Measurements from ENCODE around the gene LINC00305. TPM values are rescaled to one million over a fixed set of nuclear protein-coding genes. Genes with fewer than 3 reads are reported as not detected.
A peak's percentile ranks its signal among the peaks of the same experiment; 100 is the strongest.

The LINC00305 gene
- polyA plus RNA-seq, 6 donors from 2014 or later, result not detected

GRCh38 chr18:64044616-64045015 is 104.3 kb downstream of the LINC00305 start:
- Mint-ChIP-seq H3K27me3 (peaks cover 0 to 15% (median 5%) of the 10 kb centered on the region in 3 donors), H3K4me1 (no peaks in the 10 kb centered on the region)

GRCh38 chr18:64042728-64043358 is 106.0 kb downstream of the LINC00305 start:
- H3K4me3 Mint-ChIP-seq, result no peak overlapping the region
- DNase-seq (no peak), ATAC-seq (ENCODE audit: low read depth in 2 of 2) (no peak)
- H3K9me3 Mint-ChIP-seq, result peaks cover 0 to 13% (median 4%) of the 10 kb centered on the region in 7 donors
- H3K4me1 Mint-ChIP-seq, result no peaks in the 10 kb centered on the region
- H3K27me3 Mint-ChIP-seq, result peaks cover 0 to 15% (median 5%) of the 10 kb centered on the region in 3 donors
- no peaks in the 10 kb centered on the region for H3K36me3 Mint-ChIP-seq
- no peak overlapping the region for H3K27ac Mint-ChIP-seq

More at GRCh38 chr18:64044616-64045015, 104.3 kb downstream of the LINC00305 start:
- ATAC-seq (ENCODE audit: low read depth in 2 of 2) (no peak), DNase-seq (no peak)
- Mint-ChIP-seq H3K36me3 (no peaks in the 10 kb centered on the region), H3K4me3 (no peak overlapping the region), H3K9me3 (peaks cover 0 to 13% (median 4%) of the 10 kb centered on the region in 7 donors), H3K27ac (peak overlapping the region in 1 of 6 donors; percentile 13)

GRCh38 chr18:64037812-64038414 is 111.0 kb downstream of the LINC00305 start:
- H3K4me3 Mint-ChIP-seq, result no peak overlapping the region
- DNase-seq, result peak; percentile 38
- H3K4me1 Mint-ChIP-seq, result no peaks in the 10 kb centered on the region
- peak; percentile 34 to 54 for ATAC-seq (ENCODE audit: low read depth in 2 of 2)
- H3K36me3 Mint-ChIP-seq, result no peaks in the 10 kb centered on the region
- H3K27me3 Mint-ChIP-seq, result peaks cover 5 to 15% (median 11%) of the 10 kb centered on the region in 3 donors
- peaks cover 0 to 6% (median 0%) of the 10 kb centered on the region in 7 donors for H3K9me3 Mint-ChIP-seq
- H3K27ac Mint-ChIP-seq, result peak overlapping the region in 1 of 6 donors; percentile 9

GRCh38 chr18:64032312-64032711 is 116.6 kb downstream of the LINC00305 start:
- Mint-ChIP-seq H3K4me1 (peaks cover 0 to 8% (median 3%) of the 10 kb centered on the region in 3 donors), H3K27ac (no peak overlapping the region), H3K27me3 (peaks cover 11 to 29% (median 18%) of the 10 kb centered on the region in 3 donors), H3K4me3 (no peak overlapping the region), H3K9me3 (no peaks in the 10 kb centered on the region), H3K36me3 (no peaks in the 10 kb centered on the region)
- DNase-seq, result no peak
- ATAC-seq (ENCODE audit: low read depth in 2 of 2), result no peak

- H3K36me3 Mint-ChIP-seq, result no peaks in the 10 kb centered on the region
- ATAC-seq (ENCODE audit: low read depth in 2 of 2), result no peak
- H3K4me1 Mint-ChIP-seq, result peaks cover 0 to 8% (median 4%) of the 10 kb centered on the region in 3 donors
- H3K9me3 Mint-ChIP-seq, result no peaks in the 10 kb centered on the region
- peaks cover 11 to 32% (median 14%) of the 10 kb centered on the region in 3 donors for H3K27me3 Mint-ChIP-seq
- DNase-seq, result no peak
- no peak overlapping the region for H3K27ac Mint-ChIP-seq
- H3K4me3 Mint-ChIP-seq, result no peak overlapping the region
Observed at GRCh38 chr18:64031411-64031810, 117.5 kb downstream of the LINC00305 start.

Other genes starting within 250 kb of the LINC00305 start
- not detected for gene SERPINB10, start 241.1 kb downstream of the LINC00305 start, polyA plus RNA-seq (ENCODE audit: low read depth in 6 of 6)
- gene HMSD, start 199.8 kb downstream of the LINC00305 start, polyA plus RNA-seq (ENCODE audit: low read depth in 6 of 6), result not detected
- gene SERPINB8, start 179.0 kb downstream of the LINC00305 start, polyA plus RNA-seq (ENCODE audit: low read depth in 6 of 6), result 10 to 100 TPM; 22.9 to 35.8 (median 29.9) TPM